Endodermal cell (in vitro differentiated cells): ENCODE results near the gene CDC16. TPM values are rescaled to one million over a fixed set of nuclear protein-coding genes. Genes with fewer than 3 reads are reported as not detected.
"Not testable (repeated sequence)": the region's sequence is repeated elsewhere in the genome, so short reads cannot be mapped to it uniquely, and the experiment has no call there.

Experiments used
- DNase-seq: peaks from one replicate; pipeline ENCODE4 v3.0.0-alpha.2; 2017
- H3K27ac ChIP-seq: 2 replicates; pipeline ENCODE4 v1.5.1; 2013; ENCODE audit warnings: mild to moderate bottlenecking, low read depth, low read length, moderate library complexity
- H3K27me3 ChIP-seq: 2 replicates; pipeline ENCODE4 v1.6.1; 2013; ENCODE audit warnings: mild to moderate bottlenecking, low read length, moderate library complexity; ENCODE audit not compliant: insufficient read depth, control insufficient read depth, poor library complexity, severe bottlenecking
- H3K36me3 ChIP-seq: 2 replicates; pipeline ENCODE4 v1.7.0; 2013; ENCODE audit warnings: mild to moderate bottlenecking, low read length, moderate library complexity; ENCODE audit not compliant: control insufficient read depth, insufficient read depth
- H3K4me1 ChIP-seq: one replicate; pipeline ENCODE4 v1.7.0; 2013; ENCODE audit warnings: low read length; ENCODE audit not compliant: control insufficient read depth, insufficient read depth
- H3K4me3 ChIP-seq: 2 replicates; pipeline ENCODE4 v1.5.1; 2013; ENCODE audit warnings: mild to moderate bottlenecking, low read length, moderate library complexity
- H3K9ac ChIP-seq: 2 replicates; pipeline ENCODE4 v1.6.1; 2013; ENCODE audit warnings: mild to moderate bottlenecking, low read length, moderate library complexity; ENCODE audit not compliant: poor library complexity, severe bottlenecking; ENCODE audit errors: extremely low read depth
- H3K9me3 ChIP-seq: 2 replicates; pipeline ENCODE4 v1.6.1; 2013; ENCODE audit warnings: mild to moderate bottlenecking, low read length, moderate library complexity; ENCODE audit not compliant: control insufficient read depth
- H3K27ac Mint-ChIP-seq: 2 replicates; pipeline ENCODE4 v1.8.0; 2020; ENCODE audit warnings: mixed read lengths
- H3K27me3 Mint-ChIP-seq: 2 replicates; pipeline ENCODE4 v1.8.0; 2021; ENCODE audit warnings: mild to moderate bottlenecking, mixed read lengths; ENCODE audit not compliant: insufficient read depth
- H3K36me3 Mint-ChIP-seq: 2 replicates; pipeline ENCODE4 v1.8.0; 2020; ENCODE audit warnings: low read depth, mixed read lengths
- H3K4me1 Mint-ChIP-seq: 2 replicates; pipeline ENCODE4 v1.8.0; 2020; ENCODE audit warnings: mixed read lengths
- H3K4me3 Mint-ChIP-seq: 2 replicates; pipeline ENCODE4 v1.8.0; 2020; ENCODE audit warnings: mild to moderate bottlenecking, moderate library complexity, mixed read lengths
- H3K9me3 Mint-ChIP-seq: 2 replicates; pipeline ENCODE4 v1.8.0; 2020; ENCODE audit warnings: mild to moderate bottlenecking, mixed read lengths
- WGBS, 2 experiments: methylation state at CpG; one replicate each; pipeline versions ENCODE4 v1.1.5 to v1.1.7; 2013; ENCODE audit warnings: missing lambda C conversion rate in 2 of 2, mixed read lengths in 1 of 2; ENCODE audit not compliant: insufficient coverage in 1 of 2, insufficient read length in 1 of 2; 5-methylcytosine and 5-hydroxymethylcytosine counted together
- total RNA-seq, 2 donors: library from RNA; stranded (reverse); fragmentation: NEBNext Ultra II Directional in 1 of 2; extraction: Animal tissue kit (Norgen Biotek cat#: 25700) in 1 of 2; gene quantifications; 2 replicates in 1 of 2; 3 replicates in 1 of 2; pipeline ENCODE4 v1.2.1, GENCODE V29; 2021
- TF ChIP-seq, protein P1 (sequence below): fragments of 200-600 bp; sonication (generic); conservative IDR thresholded peaks from 2 replicates; pipeline ENCODE4 v1.5.0; 2021; ENCODE audit warnings: antibody characterized with exemption, mild to moderate bottlenecking

The CDC16 gene
- total RNA-seq, 2 donors from 2014 or later, result 89.7 to 90.8 TPM

GRCh38 chr13:114261328-114261965 lies 26.8 kb downstream of the CDC16 start:
- H3K9me3 Mint-ChIP-seq, result no peaks in the 10 kb centered on the region
- H3K36me3 Mint-ChIP-seq, result peaks cover 71% of the 10 kb centered on the region
- DNase-seq, result peak; percentile 50
- peaks cover 84% of the 10 kb centered on the region for H3K36me3 ChIP-seq
- peaks cover 26% of the 10 kb centered on the region for H3K4me1 ChIP-seq
- H3K4me3 ChIP-seq, result peak overlapping the region; percentile 57
- peaks cover 44% of the 10 kb centered on the region for H3K4me1 Mint-ChIP-seq
- peak overlapping the region; percentile 23 for H3K27ac Mint-ChIP-seq
- no peak overlapping the region for H3K27ac ChIP-seq
- WGBS, 2 experiments, result 47 to 92% methylated on average over 3 of the region's 3 CpGs
- peak overlapping the region; percentile 4 for H3K9ac ChIP-seq
- no peaks in the 10 kb centered on the region for H3K27me3 Mint-ChIP-seq
- TF ChIP-seq, protein P1, sequence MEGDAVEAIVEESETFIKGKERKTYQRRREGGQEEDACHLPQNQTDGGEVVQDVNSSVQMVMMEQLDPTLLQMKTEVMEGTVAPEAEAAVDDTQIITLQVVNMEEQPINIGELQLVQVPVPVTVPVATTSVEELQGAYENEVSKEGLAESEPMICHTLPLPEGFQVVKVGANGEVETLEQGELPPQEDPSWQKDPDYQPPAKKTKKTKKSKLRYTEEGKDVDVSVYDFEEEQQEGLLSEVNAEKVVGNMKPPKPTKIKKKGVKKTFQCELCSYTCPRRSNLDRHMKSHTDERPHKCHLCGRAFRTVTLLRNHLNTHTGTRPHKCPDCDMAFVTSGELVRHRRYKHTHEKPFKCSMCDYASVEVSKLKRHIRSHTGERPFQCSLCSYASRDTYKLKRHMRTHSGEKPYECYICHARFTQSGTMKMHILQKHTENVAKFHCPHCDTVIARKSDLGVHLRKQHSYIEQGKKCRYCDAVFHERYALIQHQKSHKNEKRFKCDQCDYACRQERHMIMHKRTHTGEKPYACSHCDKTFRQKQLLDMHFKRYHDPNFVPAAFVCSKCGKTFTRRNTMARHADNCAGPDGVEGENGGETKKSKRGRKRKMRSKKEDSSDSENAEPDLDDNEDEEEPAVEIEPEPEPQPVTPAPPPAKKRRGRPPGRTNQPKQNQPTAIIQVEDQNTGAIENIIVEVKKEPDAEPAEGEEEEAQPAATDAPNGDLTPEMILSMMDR, result no peak
- peak overlapping the region; percentile 40 for H3K4me3 Mint-ChIP-seq
- no peaks in the 10 kb centered on the region for H3K9me3 ChIP-seq
- H3K27me3 ChIP-seq, result no peaks in the 10 kb centered on the region

DNA sequence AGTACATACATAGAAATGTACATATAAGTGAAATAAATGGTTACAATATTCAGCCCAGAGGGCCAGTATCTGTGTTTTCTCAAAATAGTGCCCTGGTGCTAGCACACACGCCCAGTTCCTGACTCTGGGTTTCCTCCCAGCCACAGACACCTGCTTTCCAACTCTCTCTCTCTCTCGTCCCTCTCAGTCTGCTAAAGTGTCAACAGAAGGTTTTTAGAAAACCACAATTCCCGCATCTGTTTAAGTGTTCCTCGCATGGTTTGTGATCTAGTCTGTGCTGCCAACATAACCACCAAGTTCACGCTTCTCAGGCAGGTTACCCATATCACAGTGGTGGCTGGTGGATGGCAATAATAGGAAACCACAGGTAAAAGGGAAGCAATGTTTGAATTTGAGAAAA lies 28.9 kb downstream of the CDC16 start:
- no peak overlapping the region for H3K4me3 Mint-ChIP-seq
- H3K4me1 Mint-ChIP-seq, result peaks cover 34% of the 10 kb centered on the region
- no peak overlapping the region for H3K4me3 ChIP-seq
- H3K27me3 ChIP-seq, result no peaks in the 10 kb centered on the region
- peaks cover 7% of the 10 kb centered on the region for H3K9me3 ChIP-seq
- 88 to 96% methylated on average over 2 to 5 of the region's 5 CpGs for WGBS, 2 experiments
- no peak overlapping the region for H3K27ac Mint-ChIP-seq
- no peaks in the 10 kb centered on the region for H3K9me3 Mint-ChIP-seq
- H3K4me1 ChIP-seq, result peaks cover 22% of the 10 kb centered on the region
- H3K9ac ChIP-seq, result no peak overlapping the region
- no peak overlapping the region for H3K27ac ChIP-seq
- TF ChIP-seq, protein P1, result no peak
- no peak for DNase-seq
- H3K27me3 Mint-ChIP-seq, result no peaks in the 10 kb centered on the region
- peaks cover 84% of the 10 kb centered on the region for H3K36me3 ChIP-seq
- peaks cover 75% of the 10 kb centered on the region for H3K36me3 Mint-ChIP-seq

DNA sequence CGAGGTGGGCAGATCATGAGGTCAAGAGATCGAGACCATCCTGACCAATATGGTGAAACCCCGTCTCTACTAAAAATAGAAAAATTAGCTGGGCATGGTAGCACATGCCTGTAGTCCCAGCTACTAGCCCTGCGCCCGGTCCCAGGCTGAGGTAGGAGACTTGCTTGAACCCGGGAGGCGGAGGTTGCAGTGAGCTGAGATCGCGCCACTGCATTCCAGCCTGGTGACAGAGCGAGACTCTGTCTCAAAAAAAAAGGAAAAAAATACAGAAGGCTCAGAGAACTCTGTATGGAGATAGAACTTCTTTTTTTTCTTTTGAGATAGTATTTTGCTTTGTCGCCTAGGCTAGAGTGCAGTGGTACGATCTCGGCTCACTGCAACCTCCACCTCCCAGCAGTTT lies 29.6 kb downstream of the CDC16 start:
- not testable (repeated sequence) for H3K27ac Mint-ChIP-seq, DNase-seq, H3K4me3 Mint-ChIP-seq, H3K27me3 Mint-ChIP-seq, H3K9me3 Mint-ChIP-seq, H3K27me3 ChIP-seq, H3K9ac ChIP-seq, H3K4me3 ChIP-seq, H3K27ac ChIP-seq
- 93 to 96% methylated on average over 8 to 13 of the region's 13 CpGs for WGBS, 2 experiments
- Histone ChIP-seq H3K36me3 (peaks cover 85% of the 10 kb centered on the region), H3K9me3 (peaks cover 15% of the 10 kb centered on the region), H3K4me1 (peaks cover 20% of the 10 kb centered on the region)
- Mint-ChIP-seq H3K4me1 (peaks cover 33% of the 10 kb centered on the region), H3K36me3 (peaks cover 77% of the 10 kb centered on the region)
